Stimulated activated CD4-positive, alpha-beta T cell treated with anti-CD3 and anti-CD28 coated beads, Interleukin-12 subunit alpha, Interleukin-12 subunit beta, amount 100 ng/mL, for 4 hours (primary cell): Measurements from ENCODE around the gene FOXO6.

Source experiments
- DNase-seq: peaks from one replicate; pipeline ENCODE4 v3.0.0-alpha.2; 2020

Gene FOXO6

GRCh38 chr1:41353744-41354143, 7.5 kb upstream of the FOXO6 start:
- no peak for DNase-seq

DNA sequence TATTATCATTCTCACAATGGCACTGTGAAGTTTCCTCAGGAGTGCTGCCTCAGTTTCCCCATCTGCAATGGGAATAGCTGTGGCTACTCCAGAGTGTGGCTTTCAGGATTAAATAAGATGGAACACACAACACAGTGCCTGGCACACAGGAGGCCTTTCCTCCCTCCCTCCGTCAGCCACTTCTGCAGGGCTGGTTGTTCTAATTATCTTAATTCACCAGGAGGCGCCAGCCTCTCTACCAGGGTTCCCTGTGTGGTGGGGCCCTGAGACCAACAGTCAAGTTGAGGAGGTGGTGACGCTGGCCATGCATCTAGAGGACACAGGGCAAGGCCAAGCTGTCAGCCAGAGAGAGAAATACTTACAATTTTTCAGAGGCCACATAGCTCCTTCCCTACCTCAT, 6.3 kb upstream of the FOXO6 start:
- no peak for DNase-seq

GRCh38 chr1:41355356-41355755, 5.9 kb upstream of the FOXO6 start:
- DNase-seq = no peak

DNA sequence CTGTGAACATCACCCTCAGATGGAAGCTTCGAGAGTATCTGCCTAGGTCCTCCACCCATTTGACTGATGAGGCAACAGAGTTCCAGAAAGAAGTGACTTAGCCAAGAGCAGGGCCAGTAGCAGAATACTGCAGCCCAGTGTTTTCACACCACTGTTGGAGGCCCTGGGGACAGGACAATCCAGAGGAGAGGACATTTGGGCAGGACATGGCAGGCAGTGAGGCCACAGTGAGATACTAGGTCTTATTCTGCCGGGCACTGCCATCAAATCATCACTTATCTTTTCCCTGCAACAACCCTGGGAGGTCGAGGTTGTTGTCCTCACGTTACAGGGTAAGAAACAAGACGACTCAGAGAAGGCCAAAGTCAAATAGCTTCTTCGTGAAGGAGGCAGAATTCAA, 5.5 kb upstream of the FOXO6 start:
- no peak for DNase-seq

- no peak for DNase-seq
Measured at GRCh38 chr1:41356752-41357151, 4.5 kb upstream of the FOXO6 start.

GRCh38 chr1:41357451-41358101, 3.7 kb upstream of the FOXO6 start:
- no peak for DNase-seq

- no peak for DNase-seq
Measured at GRCh38 chr1:41358131-41359021, 2.9 kb upstream of the FOXO6 start.

GRCh38 chr1:41359211-41360073, 1.8 kb upstream of the FOXO6 start:
- no peak for DNase-seq

DNA sequence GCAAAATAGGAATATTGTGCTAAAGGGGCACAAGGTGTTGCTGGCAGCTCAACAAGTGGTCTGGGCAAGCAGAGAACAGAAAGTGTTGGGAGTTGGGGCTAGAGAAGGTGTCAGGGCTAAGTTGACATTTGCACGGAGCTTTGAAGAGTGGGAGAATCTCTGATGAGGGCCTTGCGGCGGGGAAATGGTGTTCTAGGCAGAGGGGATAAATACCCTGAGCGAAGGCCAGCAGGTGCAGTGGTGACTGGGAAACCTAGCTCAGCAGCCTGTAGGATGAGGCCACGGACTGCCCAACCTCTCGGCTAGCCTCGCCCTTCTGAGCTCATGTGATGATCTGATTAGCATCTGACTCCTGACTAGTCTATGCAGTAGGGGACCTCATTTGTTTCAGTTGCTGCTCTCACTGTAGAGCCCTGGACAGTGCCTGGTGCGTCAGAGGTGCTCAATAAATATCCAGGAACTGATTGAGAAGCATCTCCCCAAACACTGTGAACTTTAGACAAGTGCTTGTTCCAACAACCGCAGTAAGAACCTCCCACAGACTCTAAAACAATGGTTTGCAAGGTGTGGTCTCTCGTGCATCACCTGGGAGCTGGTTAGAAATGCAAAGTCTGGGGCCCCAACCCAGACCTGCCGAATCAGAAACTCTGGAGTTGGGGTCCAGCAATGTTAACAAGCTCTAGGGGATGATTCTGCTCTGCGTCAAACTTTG, 1.0 kb upstream of the FOXO6 start:
- no peak for DNase-seq

DNA sequence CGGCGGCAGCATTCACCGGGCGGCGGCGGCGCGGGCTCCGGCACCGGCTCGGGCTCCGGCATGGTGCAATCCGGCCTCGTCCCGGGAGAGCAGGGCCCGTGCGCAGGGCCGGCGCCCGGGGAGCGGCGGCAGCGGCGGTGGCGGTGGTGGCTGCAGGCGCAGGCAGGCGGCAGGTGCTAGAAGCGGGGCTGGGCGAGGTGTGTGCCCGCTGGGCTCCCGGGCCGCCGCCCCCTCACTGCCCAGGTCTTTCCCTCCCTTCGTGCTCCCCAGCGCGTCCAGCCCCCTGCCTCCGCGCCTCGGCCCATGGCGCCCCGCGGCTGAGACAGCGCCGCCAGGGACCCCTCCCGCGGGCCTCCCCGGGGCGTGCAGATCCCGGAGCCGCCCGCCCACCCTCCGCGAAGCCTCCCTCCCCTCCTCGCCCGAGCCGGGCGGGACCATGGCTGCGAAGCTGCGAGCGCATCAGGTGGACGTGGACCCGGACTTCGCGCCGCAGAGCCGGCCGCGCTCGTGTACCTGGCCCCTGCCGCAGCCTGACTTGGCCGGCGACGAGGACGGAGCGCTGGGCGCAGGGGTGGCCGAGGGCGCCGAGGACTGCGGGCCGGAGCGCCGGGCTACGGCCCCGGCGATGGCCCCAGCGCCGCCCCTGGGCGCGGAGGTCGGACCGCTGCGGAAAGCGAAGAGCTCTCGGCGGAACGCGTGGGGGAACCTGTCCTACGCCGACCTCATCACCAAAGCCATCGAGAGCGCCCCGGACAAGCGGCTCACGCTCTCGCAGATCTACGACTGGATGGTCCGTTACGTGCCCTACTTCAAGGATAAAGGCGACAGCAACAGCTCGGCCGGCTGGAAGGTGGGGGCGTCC, 492 bp downstream of the FOXO6 start:
- peak; percentile 26 for DNase-seq

- DNase-seq = no peak
Measured at GRCh38 chr1:41362357-41362721, 1.1 kb downstream of the FOXO6 start.

- DNase-seq = no peak
Measured at GRCh38 chr1:41362749-41363590, 1.7 kb downstream of the FOXO6 start.

DNA sequence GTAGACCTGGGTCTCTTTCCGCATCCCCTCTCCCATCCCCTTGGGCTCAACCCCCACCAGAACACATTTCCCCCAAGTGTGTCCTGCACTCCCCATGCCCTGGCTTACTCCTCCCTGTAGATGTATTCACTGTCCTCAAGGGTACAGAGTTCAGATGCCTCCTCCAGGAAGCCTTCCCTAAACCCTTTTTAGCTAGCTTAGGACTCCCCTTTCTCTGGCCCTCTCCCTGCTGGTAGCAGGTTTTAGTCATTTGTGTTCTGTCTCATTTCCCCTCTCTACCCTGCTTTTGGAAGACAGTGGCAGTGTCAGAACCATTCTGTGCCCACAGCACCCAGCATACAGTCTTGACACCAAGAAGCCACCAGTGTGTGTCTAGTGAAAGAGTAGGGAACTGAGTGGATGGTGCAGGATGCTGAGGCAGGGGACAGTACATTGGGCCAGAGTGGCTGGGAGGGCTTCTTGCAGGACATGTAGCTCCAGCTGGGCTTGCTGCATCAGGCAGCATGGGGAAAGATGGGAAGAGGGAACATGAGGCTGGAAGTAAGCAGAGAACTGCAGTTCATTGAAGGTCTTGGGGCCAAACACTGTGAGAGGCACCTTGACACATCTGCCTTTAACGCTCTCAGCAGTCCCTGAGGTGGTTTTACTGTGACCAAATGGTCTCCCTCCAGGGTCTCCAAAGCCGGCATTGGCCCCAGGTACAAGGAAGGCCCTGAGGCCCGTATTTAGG, 2.5 kb downstream of the FOXO6 start:
- no peak for DNase-seq

GRCh38 chr1:41364442-41365319, 3.4 kb downstream of the FOXO6 start:
- no peak for DNase-seq

DNA sequence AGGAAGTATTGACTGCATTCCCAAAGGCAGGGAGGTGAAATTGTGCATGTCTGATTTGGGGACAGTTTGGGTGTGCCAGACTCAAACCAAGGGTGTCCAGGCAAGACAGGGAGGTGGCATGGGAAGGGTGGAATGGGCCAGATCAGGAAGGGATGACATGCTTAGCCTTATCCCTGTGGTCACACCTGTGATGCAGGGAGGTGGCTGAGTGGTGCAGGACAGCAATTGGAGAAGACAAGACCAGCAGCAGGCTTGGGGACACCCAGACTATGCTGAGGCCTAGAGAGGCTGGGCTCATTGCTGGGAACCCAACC, 4.0 kb downstream of the FOXO6 start:
- no peak for DNase-seq

GRCh38 chr1:41365772-41366454, 4.7 kb downstream of the FOXO6 start:
- DNase-seq = no peak

DNA sequence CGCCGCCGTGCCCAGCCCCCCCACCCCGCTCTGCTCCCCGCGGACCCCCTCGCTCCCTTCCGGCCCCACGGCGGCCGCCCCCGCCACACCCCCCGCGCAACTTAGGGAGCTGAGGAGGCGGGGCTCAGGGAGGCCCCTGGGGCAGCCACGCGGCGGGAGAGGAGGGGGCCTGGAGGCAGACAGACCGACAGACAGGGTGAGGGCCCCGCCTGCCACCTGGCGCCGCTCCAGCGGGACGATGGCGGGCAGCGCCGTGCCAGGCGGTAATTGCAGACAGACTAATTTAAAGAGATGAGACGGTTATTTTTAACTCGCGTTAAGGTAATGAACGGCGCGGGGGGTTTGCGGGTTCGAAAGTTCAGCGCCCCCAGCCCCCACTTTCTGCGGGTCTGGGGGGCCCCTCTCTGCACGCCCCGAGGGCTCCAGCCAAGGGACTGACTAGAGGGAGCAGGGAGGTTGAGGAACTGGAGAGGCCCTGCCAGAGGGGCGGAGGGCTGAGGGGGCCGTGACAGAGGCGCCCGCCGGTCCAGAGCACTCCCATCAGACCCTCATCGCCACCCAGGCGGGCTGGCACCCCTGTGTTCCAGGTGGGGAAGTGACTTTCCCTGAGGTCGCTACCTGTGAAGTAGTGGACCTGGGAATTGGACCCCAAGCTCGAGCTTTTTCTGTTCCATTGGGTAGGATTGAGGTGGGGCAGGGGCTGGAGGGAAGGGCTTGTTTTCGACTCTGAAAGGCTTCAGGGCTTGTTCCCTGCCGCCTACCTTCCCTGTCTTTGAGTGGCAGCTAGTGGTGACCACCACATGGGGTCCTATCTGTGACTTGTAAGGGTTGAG, 5.4 kb downstream of the FOXO6 start:
- DNase-seq = peak; percentile 30

GRCh38 chr1:41367288-41367642, 6.0 kb downstream of the FOXO6 start:
- no peak for DNase-seq
